HepG2 (cell line): Measurements from ENCODE around the gene RAB5B. TPM values are rescaled to one million over a fixed set of nuclear protein-coding genes. Genes with fewer than 3 reads are reported as not detected.

Source experiments
- ATAC-seq: fragments of 200-7000 bp; cut with Tn5 transposase; 3 replicates; pipeline ENCODE4 v1.9.1; 2020; ENCODE audit warnings: mild to moderate bottlenecking, moderate library complexity
- BruUV-seq: library from RNA; stranded (reverse); fragments of 400-500 nt; replicated peaks from 2 replicates; lab custom pipeline; 2021; lab: Mats Ljungman, UMichigan
- CTCF ChIA-PET: fragments of 300-600 bp; formaldehyde crosslinking; extraction: SDS; loops from one replicate; lab custom pipeline; 2021; ENCODE audit warnings: low total read pairs, inconsistent platforms, low intra/inter-chr PET ratio; lab: Yijun Ruan, JAX
- POLR2A ChIA-PET: fragments of 350-600 bp; sonication (Branson Sonifier 250); formaldehyde crosslinking; loops from one replicate; lab custom pipeline; 2020; ENCODE audit warnings: antibody characterized with exemption, inconsistent platforms; lab: Yijun Ruan, JAX
- DNase-seq: peaks from one replicate; pipeline ENCODE4 v3.0.0-alpha.2; 2015; ENCODE audit warnings: low spot score
- FAIRE-seq: peaks from 3 replicates; lab custom pipeline; 2011; peaks lifted over from hg19 to GRCh38; lab: Jason Lieb, UNC
- H2AFZ ChIP-seq: one replicate; pipeline ENCODE4 v1.6.1; 2011; ENCODE audit warnings: low read length, inconsistent platforms
- H3K27ac ChIP-seq: fragments of 300-600 bp; 3 replicates; pipeline ENCODE4 v1.8.0; 2011; ENCODE audit warnings: mixed run types, mild to moderate bottlenecking, mixed read lengths, low read length, inconsistent platforms; ENCODE audit not compliant: insufficient read depth; ENCODE audit errors: extremely low read length
- H3K27me3 ChIP-seq, 2 experiments: fragments of 200-600 bp in 1 of 2; 2 replicates in 1 of 2; 3 replicates in 1 of 2; pipeline versions ENCODE4 v1.6.0 to v1.8.0; 2011; ENCODE audit warnings: low read length in 2 of 2, mild to moderate bottlenecking in 2 of 2, moderate library complexity in 2 of 2, inconsistent platforms in 1 of 2; ENCODE audit not compliant: insufficient read depth in 2 of 2, control insufficient read depth in 1 of 2
- H3K36me3 ChIP-seq, 2 experiments: fragments of 200-600 bp in 1 of 2; replicated peaks in 1 of 2; 2 replicates in 1 of 2; 3 replicates in 1 of 2; pipeline versions ENCODE4 v1.5.1 to v1.8.0; 2011; ENCODE audit warnings: low read length in 2 of 2, inconsistent platforms in 1 of 2; ENCODE audit not compliant: insufficient read depth in 2 of 2, control insufficient read depth in 1 of 2
- H3K4me1 ChIP-seq: 2 replicates; pipeline ENCODE4 v1.5.1; 2012; ENCODE audit warnings: low read length, inconsistent platforms; ENCODE audit not compliant: insufficient read depth
- H3K4me2 ChIP-seq: 2 replicates; pipeline ENCODE4 v1.6.0; 2011; ENCODE audit warnings: low read depth, low read length, inconsistent platforms
- H3K4me3 ChIP-seq, 3 experiments: fragments of 200-600 bp in 1 of 3; sonication (generic), shearing (Covaris generic) in 1 of 3; replicated peaks in 1 of 3; 2 replicates each; pipeline ENCODE4 v1.5.1; 2011 to 2016; ENCODE audit warnings: low read length in 3 of 3, inconsistent platforms in 2 of 3, low read depth in 2 of 3, mild to moderate bottlenecking in 2 of 3, control low read depth in 1 of 3, mixed read lengths in 1 of 3; ENCODE audit not compliant: insufficient read depth in 1 of 3
- H3K79me2 ChIP-seq: one replicate; pipeline ENCODE4 v1.6.1; 2011; ENCODE audit warnings: low read length, inconsistent platforms; ENCODE audit not compliant: insufficient read depth
- H3K9ac ChIP-seq: 2 replicates; pipeline ENCODE4 v1.6.0; 2011; ENCODE audit warnings: mild to moderate bottlenecking, low read depth, low read length, inconsistent platforms; ENCODE audit not compliant: insufficient read depth
- H3K9me3 ChIP-seq: 2 replicates; pipeline ENCODE4 v1.5.1; 2012; ENCODE audit warnings: mild to moderate bottlenecking, low read length
- H4K20me1 ChIP-seq: 2 replicates; pipeline ENCODE4 v1.6.0; 2011; ENCODE audit warnings: inconsistent platforms, mild to moderate bottlenecking, low read length, moderate library complexity; ENCODE audit not compliant: insufficient read depth
- CC2D1A ChIP-seq: sonication (generic); formaldehyde crosslinking; IDR thresholded peaks from 2 replicates; pipeline ENCODE4 v1.8.1; 2023; ENCODE audit warnings: mild to moderate bottlenecking, missing genetic modification reagents
- FIP1L1 ChIP-seq: fragments of 200-400 bp; formaldehyde crosslinking; IDR thresholded peaks from 2 replicates; pipeline ENCODE4 v1.6.1; 2018; ENCODE audit warnings: low read depth, mild to moderate bottlenecking, low read length, moderate library complexity, borderline replicate concordance; ENCODE audit not compliant: insufficient read depth
- GATAD1 ChIP-seq: IDR thresholded peaks from 2 replicates; pipeline ENCODE4 v1.6.1; 2016; ENCODE audit warnings: missing genetic modification reagents, missing compliant biosample characterization
- GTF3A ChIP-seq: sonication (generic); formaldehyde crosslinking; conservative IDR thresholded peaks from 2 replicates; pipeline ENCODE4 v1.4.0; 2020; ENCODE audit warnings: mild to moderate bottlenecking, missing genetic modification reagents
- HMGA1 ChIP-seq: sonication (generic); formaldehyde crosslinking; conservative IDR thresholded peaks from 2 replicates; pipeline ENCODE4 v1.4.0; 2020; ENCODE audit warnings: missing genetic modification reagents
- JDP2 ChIP-seq: sonication (generic); formaldehyde crosslinking; IDR thresholded peaks from 2 replicates; pipeline ENCODE4 v1.8.1; 2022; ENCODE audit warnings: missing genetic modification reagents, borderline replicate concordance
- KDM3A ChIP-seq: IDR thresholded peaks from 2 replicates; pipeline ENCODE4 v1.6.1; 2018; ENCODE audit warnings: low read depth, missing compliant biosample characterization
- MTF1 ChIP-seq: sonication (generic); formaldehyde crosslinking; IDR thresholded peaks from 2 replicates; pipeline ENCODE4 v1.5.0; 2020; ENCODE audit warnings: missing genetic modification reagents
- SKIL ChIP-seq: sonication (generic); formaldehyde crosslinking; IDR thresholded peaks from 2 replicates; pipeline ENCODE4 v1.8.0; 2022; ENCODE audit warnings: missing genetic modification reagents, mild to moderate bottlenecking, moderate library complexity, borderline replicate concordance
- ZBTB38 ChIP-seq: sonication (generic); formaldehyde crosslinking; IDR thresholded peaks from 2 replicates; pipeline ENCODE4 v1.5.1; 2020; ENCODE audit warnings: mild to moderate bottlenecking, missing genetic modification reagents
- ZNF138 ChIP-seq: sonication (generic); formaldehyde crosslinking; IDR thresholded peaks from 2 replicates; pipeline ENCODE4 v1.5.0; 2020; ENCODE audit warnings: mild to moderate bottlenecking, low read depth, missing genetic modification reagents
- ZNF451 ChIP-seq: sonication (generic); formaldehyde crosslinking; IDR thresholded peaks from 2 replicates; pipeline ENCODE4 v1.5.0; 2020; ENCODE audit warnings: mild to moderate bottlenecking, missing genetic modification reagents
- ZNF567 ChIP-seq: sonication (generic); formaldehyde crosslinking; IDR thresholded peaks from 2 replicates; pipeline ENCODE4 v1.8.1; 2023; ENCODE audit warnings: mild to moderate bottlenecking, missing genetic modification reagents, borderline replicate concordance
- ZNF616 ChIP-seq: sonication (generic); formaldehyde crosslinking; IDR thresholded peaks from 2 replicates; pipeline ENCODE4 v1.5.0; 2020; ENCODE audit warnings: low read depth, mild to moderate bottlenecking, missing genetic modification reagents
- WGBS: methylation state at CpG from one replicate; pipeline ENCODE4 v1.1.6; 2017; ENCODE audit warnings: low lambda C conversion rate; 5-methylcytosine and 5-hydroxymethylcytosine counted together
- in situ Hi-C: cut with HindIII; loops from 2 replicates; pipeline ENCODE4 v1.10.0; 2017; ENCODE audit warnings: low pct_unique_long_range_greater_than_20kb; ENCODE audit not compliant: extremely low pct_ligation_motif_present
- intact Hi-C: fragments of 100-400 bp; cut with micrococcal nuclease; formaldehyde crosslinking; loops from one replicate; pipeline ENCODE4 v1.10.0; 2022; ENCODE audit not compliant: unreplicated experiment
- polyA plus RNA-seq, 8 experiments: library from polyadenylated mRNA; depleted of rRNA in 3 of 8; stranded (reverse) in 7 of 8; unstranded in 1 of 8; fragments of >200 nt; fragmentation: Illumina TruSeq in 4 of 8; extraction: Trizol in 4 of 8; gene quantifications; 2 replicates each; pipeline versions ENCODE4 v1.2.1 to v1.2.3, GENCODE V29; 2011 to 2016; ENCODE audit warnings: low read depth in 4 of 8, missing spikeins in 1 of 8, mixed read lengths in 1 of 8; ENCODE audit not compliant: insufficient read depth in 1 of 8
- total RNA-seq, 5 experiments: library from RNA; depleted of rRNA; stranded (reverse); fragments of >200 nt; fragmentation: Illumina TruSeq; extraction: Trizol; gene quantifications; 2 replicates each; pipeline ENCODE4 v1.2.3, GENCODE V29; 2016; ENCODE audit warnings: low read depth in 1 of 5
- TF ChIP-seq, protein P1 (sequence below): sonication (generic); formaldehyde crosslinking; conservative IDR thresholded peaks from 2 replicates; pipeline ENCODE4 v1.4.0; 2020; ENCODE audit warnings: missing genetic modification reagents

Gene RAB5B
- total and polyA plus RNA-seq, 2 of the 13 experiments (the other 11 are each of a cell fraction or from before 2014, with no cell fraction given): 26.0 to 68.3 TPM

GRCh38 chr12:55963760-55964159 lies 10.1 kb upstream of the RAB5B start:
- 69% methylated on average over 2 of the region's 2 CpGs for WGBS
- peaks cover 0 to 11% of the 10 kb centered on the region in 2 experiments; a peak in 3 of 5 replicates for H3K36me3 ChIP-seq
- no peak for ATAC-seq
- H3K4me2 ChIP-seq: no peak overlapping the region
- no peak for FAIRE-seq
- no peak overlapping the region for H3K4me3 ChIP-seq
- BruUV-seq: no TSS peak
- no peaks in the 10 kb centered on the region for H3K9me3 ChIP-seq
- intact Hi-C loops (no loop called here), in situ Hi-C loops (no loop called here)
- peaks cover 23% of the 10 kb centered on the region for H3K4me1 ChIP-seq
- ChIA-PET POLR2A (no interaction called here), CTCF (no interaction called here)
- TF ChIP-seq FIP1L1 (no peak), HMGA1 (CRISPR knock-in tag) (no peak), ZNF616 (CRISPR knock-in tag) (no peak), ZNF567 (CRISPR knock-in tag) (no peak), MTF1 (CRISPR knock-in tag) (no peak), CC2D1A (CRISPR knock-in tag) (no peak), ZBTB38 (CRISPR knock-in tag) (no peak), SKIL (CRISPR knock-in tag) (no peak), ZNF451 (CRISPR knock-in tag) (no peak), GATAD1 (CRISPR knock-in tag) (no peak), GTF3A (CRISPR knock-in tag) (no peak), JDP2 (CRISPR knock-in tag) (no peak), ZNF138 (CRISPR knock-in tag) (no peak), KDM3A (CRISPR knock-in tag) (no peak)
- TF ChIP-seq, protein P1, sequence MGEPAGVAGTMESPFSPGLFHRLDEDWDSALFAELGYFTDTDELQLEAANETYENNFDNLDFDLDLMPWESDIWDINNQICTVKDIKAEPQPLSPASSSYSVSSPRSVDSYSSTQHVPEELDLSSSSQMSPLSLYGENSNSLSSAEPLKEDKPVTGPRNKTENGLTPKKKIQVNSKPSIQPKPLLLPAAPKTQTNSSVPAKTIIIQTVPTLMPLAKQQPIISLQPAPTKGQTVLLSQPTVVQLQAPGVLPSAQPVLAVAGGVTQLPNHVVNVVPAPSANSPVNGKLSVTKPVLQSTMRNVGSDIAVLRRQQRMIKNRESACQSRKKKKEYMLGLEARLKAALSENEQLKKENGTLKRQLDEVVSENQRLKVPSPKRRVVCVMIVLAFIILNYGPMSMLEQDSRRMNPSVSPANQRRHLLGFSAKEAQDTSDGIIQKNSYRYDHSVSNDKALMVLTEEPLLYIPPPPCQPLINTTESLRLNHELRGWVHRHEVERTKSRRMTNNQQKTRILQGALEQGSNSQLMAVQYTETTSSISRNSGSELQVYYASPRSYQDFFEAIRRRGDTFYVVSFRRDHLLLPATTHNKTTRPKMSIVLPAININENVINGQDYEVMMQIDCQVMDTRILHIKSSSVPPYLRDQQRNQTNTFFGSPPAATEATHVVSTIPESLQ: no peak
- no peak overlapping the region for H3K27ac ChIP-seq
- H4K20me1 ChIP-seq: no peaks in the 10 kb centered on the region
- no peaks in the 10 kb centered on the region for H3K27me3 ChIP-seq
- no peak overlapping the region for H2AFZ ChIP-seq
- peaks cover 15% of the 10 kb centered on the region for H3K79me2 ChIP-seq
- no peak overlapping the region for H3K9ac ChIP-seq
- no peak for DNase-seq
